GM19351 (cell line): Measurements from ENCODE around the gene DRAP1.
"Not testable (repeated sequence)": the region's sequence is repeated elsewhere in the genome, so short reads cannot be mapped to it uniquely, and the experiment has no call there.

Experiments used
- ATAC-seq: cut with Tn5 transposase; IDR thresholded peaks from one replicate; pipeline ENCODE4 v1.9.1; 2021; ENCODE audit warnings: mild to moderate bottlenecking, moderate library complexity; ENCODE audit not compliant: unreplicated experiment

DRAP1 gene

DNA sequence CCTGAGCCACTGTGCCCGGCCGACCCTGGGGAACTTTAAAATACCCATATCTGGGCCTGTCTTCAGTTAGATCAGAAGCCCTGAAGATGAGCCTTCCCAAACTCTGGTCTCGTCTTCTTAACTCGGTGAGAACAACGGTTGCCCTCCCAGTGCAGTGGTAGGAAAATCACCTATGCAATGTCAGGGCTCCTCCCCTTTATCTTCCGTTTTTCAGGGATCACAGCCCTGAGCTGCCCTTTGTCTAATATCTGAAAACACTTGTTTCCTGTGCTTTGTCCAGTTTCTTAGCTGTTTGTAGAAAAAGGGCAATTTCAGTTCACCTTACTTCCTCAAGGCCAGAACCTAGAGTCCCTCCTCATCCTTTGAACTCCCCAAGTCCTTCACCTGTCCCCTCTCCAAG, 9.4 kb downstream of the DRAP1 start:
- no peak for ATAC-seq

DNA sequence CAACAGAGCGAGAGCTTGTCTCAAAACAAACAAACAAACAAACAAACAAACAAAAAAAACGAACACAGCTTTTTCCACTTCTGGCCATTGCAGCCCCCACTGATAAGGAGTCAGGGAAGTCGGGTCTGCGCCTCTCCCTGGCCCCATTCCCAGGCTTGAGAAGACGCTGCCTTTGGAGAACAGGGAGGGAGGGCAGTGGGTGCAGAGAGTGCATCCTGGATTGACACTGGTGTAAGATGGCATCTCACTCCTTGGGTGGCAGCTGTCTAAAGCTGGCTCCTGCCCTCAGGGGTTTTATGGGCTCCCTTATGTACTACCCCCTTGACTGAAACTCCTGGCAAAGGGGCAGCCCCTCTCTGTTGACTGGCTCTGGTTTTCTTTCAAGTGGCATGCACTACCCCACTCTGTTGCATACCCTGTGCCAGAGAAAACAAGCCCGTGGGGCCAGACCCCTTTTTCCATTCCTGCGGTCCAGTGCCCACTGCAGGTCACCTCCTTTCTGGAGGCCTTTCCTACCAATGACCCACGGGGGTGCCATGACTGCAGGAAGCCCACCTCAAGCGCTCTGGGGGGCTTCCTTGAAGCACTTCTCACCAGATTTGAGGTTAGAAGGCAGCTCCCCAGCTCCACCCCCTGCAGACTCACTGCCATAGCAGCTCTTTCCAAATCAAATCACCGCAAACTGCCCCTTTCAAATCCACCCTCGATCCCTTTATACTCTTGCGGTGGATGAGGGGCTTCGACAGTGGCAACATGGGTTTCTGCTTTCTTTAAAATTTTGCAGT, 12.7 kb downstream of the DRAP1 start:
- no peak for ATAC-seq

DNA sequence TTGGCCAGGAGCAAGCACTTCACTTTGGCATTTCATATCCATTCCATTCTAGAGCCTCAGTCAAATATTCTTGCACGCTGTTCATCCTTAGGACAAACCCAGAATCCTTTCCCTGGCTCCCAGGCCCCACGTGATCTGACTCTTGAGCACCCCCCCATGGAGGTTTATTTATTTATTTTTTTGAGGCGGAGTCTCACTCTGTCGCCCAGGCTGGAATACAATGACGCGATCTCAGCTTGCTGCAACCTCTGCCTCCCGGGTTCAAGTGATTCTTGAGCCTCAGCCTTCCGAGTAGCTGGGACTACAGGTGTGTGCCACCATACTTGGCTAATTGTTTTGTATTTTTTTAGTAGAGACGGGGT, 13.3 kb downstream of the DRAP1 start:
- no peak for ATAC-seq

DNA sequence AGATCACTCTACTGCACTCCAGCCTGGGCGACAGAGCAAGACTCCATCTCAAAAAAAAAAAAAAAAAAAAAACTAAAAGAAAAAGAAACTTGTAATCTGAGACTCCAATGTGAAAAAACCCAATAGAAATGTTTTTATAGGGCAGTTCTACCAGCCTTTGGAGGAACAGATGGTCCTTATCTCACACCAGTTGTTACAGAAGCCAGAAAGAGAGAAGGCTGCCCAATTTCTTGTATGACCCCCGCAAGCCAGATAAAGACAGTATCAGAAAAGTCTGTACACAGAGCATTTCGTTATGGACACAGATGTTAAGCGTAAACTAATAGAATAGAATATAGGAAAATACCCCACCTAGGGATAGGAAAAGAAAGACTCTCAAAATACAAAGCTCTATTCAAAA, 14.8 kb downstream of the DRAP1 start:
- no peak for ATAC-seq

DNA sequence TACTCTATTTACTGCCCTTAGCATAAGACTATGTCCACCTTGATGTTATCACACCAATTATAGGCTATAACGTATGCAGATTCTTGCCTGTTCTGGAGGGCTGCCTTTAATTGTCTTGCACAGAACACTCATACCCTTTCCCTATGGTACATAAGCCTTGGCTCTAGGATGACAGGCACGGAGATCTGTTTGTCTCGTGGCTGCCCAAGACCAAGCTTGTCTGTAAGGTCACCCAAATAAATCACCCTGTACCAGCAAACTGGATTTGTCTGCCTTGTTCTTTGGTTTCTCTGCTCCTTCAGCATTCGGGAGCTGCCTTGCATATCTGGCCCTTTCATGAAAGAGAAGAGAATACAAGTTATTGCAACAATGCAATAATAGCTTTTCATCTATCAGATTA, 18.5 kb downstream of the DRAP1 start:
- no peak for ATAC-seq

DNA sequence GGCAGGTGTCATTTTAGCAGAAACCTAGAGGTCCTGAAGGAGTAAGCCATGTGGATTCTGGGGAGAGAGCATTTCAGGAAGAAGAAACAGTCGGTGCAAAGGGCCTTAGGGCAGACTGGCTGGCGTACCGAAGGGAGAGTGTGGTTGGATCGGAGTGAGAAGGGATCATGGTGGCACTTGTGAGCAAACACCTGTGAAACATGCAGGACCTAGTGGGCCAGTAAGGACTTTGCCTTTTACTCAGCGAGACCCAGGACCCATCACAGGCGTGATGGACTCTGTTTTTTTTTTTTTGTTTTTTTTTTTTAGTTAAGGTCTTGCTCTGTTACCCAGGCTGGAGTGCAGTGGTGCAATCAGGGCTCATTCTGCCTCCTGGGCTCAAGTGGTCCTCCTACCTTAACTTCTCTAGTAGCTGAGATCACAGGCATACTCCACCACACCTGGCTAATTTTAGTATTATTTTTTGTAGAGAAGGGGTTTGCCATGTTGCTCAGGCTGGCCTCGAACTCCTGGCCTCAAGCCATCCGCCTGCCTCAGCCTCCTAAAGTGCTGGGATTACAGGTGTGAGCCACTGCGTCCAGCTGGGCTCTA, 22.6 kb downstream of the DRAP1 start:
- no peak for ATAC-seq

DNA sequence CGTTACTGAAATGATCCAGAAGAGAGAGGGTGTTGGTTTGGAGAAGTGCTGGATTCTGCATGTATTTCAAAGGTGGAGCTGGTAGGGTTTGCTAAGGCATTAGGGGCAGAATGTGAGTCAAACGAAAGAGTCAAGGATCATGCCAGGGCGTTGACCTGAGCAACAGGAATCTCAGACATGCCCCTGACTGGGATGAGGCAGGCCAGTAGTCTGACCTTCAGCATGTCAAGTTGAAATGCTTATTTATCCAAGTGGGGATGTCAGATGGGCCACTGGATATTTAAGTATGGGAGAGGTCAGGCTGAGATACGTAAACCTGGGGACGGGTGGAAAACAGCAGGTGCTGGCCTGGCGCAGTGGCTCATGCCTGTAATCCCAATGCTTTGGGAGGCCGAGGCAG, 23.3 kb downstream of the DRAP1 start:
- ATAC-seq = no peak

DNA sequence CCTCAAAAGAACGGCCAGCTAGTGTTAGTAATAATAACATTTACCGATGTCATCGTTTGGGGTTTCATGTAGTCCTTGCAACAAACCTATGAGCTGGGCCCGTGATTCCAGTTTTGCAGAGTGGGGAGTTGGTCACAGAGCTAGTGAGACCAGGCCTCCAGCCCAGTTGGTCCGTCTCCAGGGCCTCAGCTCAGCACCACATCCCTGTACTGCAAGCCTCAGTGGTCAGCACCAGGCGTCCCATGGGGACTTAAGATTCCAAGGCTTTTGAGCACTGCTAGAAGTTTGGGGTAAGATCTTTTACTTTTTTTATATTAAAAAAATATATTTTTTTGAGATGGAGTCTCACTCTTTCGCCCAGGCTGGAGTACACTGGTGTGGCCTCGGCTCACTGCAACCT, 25.0 kb downstream of the DRAP1 start:
- ATAC-seq = no peak

DNA sequence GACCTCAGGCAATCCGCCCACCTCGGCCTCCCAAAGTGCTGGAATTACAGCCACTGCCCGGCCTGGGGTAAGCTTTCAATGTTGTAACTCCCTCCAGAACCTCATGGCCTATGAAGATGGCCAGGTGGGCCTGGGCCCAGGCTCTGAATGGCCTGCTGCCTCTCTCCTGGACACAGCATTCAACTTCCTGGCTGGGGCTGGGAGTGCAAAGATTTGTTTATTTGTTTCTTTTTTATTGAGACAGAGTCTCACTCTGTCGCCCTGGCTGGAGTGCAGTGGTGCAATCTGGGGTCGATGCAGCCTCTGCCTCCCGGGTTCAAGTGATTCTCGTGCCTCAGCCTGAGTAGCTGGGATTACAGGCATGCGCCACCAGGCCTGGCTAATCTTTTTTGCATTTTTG, 25.5 kb downstream of the DRAP1 start:
- no peak for ATAC-seq

DNA sequence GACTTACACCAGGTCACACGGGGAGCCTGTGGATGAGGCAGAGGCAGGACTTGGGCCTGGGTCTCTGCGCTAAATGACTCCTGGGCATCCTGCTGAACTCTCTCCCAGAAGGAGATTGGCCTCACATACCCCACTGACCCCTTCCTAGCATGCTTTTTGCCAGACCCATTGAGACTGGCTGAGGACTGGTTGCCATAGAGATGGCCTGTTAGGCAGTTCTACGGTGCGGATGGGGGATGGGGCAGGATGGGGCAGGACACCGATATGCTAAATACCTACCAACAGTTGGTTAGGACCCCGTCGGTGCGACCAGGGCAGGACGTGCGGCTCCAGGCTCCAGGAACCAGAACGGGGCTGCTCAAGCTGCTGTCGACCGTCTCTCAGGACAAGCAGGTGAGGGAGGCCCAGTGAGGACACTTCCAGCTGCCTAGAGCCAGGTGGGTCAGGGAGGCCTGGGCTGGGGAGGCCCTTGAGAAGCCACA, 26.2 kb downstream of the DRAP1 start, which contains the start of gene TSGA10IP:
Gene TSGA10IP, plus strand, starts transcription at position 51 of the 482 bp plus-strand sequence. Its CDS starts 196 bp downstream, at position 247.
- no peak for ATAC-seq

DNA sequence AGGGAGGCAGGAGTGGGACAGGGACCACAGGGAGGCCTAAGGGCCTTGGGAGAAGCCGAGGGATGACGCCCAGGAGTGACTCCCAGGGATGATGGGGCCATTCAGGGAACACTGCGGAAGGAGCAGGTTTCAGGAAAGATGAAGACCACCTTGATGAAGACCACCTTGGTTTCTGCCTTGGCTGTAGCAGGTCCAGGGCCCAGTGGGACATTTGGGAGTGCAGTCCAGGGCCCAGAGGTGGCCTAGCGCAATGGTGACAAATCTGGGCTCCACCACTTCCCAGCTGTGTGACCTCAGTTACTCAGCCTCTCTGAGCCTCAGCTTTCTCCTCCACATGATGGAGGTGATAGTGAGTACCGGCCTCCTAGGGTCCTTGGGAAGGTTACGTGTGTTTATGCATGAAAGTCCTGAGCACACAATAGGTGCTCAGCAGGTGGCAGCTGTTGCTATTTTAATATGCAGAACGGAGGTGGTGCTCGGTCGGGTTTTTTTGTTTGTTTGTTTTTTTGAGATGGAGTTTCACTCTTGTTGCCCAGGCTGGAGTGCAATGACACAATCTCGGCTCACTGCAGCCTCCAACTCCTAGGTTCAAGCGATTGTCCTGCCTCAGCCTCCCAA, 26.8 kb downstream of the DRAP1 start:
- no peak for ATAC-seq

DNA sequence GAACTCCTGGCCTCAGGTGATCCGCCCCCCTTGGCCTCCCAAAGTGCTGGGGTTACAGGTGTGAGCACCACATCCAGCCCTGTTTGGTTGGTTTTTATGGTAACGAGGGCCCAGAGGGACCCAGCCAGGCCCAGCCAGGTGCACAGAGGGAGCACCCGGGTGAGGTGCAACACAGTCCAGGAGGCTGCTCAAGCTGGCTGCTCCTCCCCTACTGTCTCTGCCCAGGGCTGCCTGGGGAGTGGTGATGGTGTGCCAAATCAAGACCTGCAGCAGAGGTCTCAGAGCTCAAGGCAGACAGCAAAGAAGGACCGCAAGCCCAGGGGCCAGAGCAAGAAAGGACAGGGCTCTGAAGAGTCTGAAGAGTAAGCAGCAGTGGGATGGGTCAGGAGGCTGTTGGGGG, 27.4 kb downstream of the DRAP1 start:
- no peak for ATAC-seq

DNA sequence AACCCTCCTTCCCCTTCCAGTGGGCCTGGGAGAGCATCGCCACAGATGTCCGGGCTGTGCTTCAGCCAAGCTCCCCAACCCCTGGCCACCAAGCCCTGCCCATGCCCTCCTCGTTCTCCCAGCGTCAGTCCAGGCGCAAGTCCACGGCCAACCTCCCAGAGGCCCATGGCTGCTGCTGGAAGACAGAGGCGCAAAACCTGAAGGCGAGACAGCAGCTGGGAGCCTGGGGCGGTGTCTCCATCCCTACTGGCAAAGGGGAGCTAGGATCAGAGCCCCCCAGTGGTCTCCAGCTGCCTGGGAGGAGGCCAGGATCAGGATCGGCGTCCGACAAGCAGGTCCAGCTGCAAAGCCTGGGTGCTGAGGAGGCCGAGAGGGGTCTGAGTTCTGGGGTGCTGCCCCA, 27.9 kb downstream of the DRAP1 start:
- no peak for ATAC-seq

DNA sequence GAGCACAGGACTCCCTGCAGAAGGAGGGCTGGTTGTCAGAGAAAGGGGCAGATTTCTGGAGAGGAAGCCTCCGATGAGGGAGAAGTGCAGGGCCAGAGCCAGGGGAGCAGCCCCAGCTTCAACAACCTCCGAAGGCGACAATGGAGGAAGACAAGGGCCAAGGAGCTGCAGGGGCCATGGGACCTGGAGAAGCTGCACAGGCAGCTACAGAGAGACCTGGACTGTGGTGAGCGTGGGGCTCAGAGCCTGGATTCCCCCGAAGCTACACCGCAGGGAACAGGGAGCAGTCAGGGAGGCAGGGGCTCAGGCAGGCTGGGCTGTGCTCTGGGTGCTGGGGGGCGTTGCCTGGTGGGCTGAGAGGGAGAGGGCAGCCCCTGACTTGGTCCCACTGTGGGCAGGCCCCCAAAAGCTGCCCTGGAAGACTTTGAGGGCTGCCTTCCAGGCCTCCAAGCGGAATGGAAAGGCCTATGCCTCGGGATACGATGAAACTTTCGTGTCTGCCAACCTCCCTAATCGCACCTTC, 28.4 kb downstream of the DRAP1 start:
- no peak for ATAC-seq

DNA sequence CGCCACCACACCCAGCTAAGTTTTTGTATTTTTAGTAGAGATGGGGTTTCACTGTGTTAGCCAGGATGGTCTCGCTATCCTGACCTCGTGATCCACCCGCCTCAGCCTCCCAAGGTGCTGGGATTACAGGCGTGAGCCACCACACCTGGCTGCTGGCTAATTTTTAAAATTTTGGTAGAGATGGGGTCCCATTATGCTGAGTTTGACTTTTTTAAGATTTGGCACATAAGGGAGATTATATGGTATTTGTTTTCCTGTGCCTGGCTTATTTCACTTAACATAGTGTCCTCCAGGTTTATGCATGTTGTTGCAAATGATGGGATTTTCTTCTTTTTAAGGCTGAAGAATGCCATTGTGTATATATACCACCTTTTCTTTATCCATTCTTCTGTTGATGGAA, 31.5 kb downstream of the DRAP1 start:
- not testable (repeated sequence) for ATAC-seq

DNA sequence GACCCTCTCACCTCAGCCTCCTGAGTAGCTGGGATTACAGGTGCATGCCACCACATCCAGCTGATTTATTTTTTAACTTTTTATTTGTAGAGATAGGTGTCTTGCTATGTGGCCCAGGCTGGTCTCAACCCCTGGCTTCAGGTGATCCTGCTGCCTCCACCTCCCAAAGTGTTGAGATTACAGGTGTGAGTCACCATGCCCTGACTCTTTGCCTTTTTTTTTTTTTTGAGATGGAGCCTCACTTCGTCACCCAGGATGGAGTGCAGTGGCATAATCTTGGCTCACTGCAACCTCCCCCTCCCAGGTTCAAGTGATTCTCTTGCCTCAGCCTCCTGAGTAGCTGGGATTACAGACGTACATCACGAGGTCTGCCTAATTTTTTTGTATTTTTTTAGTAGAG, 32.4 kb downstream of the DRAP1 start:
- not testable (repeated sequence) for ATAC-seq

DNA sequence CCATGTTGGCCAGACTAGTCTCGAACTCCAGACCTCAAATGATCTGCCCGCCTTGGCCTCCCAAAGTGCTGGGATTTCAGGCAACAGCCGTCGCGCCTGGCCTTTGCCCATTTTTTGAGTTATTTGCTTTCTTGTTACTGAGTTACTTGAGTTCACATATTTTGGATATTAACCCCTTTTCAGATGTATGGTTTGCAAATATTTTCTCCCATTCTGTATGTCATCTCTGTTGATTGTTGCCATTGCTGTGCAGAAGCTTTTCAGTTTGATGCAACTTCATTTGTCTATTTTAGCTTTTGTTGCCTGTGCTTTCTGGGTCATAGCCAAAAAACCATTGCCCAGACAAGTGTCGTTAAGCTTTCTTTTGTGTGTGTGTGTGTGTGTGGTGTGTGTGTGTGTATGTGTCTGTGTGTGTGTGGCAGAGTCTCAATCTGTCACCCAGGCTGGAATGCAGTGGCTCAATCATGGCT, 32.9 kb downstream of the DRAP1 start:
- no peak for ATAC-seq

DNA sequence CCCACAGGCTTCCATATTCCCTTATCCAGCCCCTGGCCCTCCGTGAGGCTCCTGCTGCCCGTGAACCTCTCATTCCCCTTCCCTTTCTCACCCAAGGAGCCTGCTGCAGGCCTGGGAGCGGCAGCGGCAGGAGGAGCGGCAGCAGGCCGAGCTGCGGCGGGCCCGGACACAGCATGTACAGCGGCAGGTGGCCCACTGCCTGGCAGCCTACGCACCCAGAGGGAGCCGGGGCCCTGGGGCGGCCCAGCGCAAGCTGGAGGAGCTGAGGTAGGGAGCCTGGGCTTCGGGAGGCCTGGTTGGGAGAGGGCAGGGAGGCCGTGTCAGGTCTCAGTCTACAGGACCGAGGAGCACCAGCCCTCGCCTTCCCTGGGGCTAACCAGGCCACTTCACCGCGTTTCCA, 34.2 kb downstream of the DRAP1 start:
- no peak for ATAC-seq

DNA sequence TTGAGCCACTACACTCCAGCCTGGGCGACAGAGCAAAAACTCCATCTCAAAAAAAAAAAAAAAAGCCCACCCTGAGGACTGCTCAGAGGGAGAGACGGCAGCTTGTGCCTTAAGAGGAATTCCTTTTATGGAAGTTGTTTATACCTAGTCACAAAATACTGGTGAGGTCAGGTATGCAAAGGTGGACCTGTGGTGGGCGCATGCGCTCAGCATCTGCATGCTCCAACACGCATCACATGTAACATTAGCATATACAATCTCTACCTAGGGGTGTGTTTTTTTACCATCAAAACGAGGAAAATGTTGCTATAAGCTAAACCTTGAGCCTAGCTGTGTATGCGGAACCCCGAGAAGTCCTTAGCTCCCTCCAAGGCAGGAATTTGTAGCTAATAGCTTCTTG, 35.5 kb downstream of the DRAP1 start:
- ATAC-seq = no peak

DNA sequence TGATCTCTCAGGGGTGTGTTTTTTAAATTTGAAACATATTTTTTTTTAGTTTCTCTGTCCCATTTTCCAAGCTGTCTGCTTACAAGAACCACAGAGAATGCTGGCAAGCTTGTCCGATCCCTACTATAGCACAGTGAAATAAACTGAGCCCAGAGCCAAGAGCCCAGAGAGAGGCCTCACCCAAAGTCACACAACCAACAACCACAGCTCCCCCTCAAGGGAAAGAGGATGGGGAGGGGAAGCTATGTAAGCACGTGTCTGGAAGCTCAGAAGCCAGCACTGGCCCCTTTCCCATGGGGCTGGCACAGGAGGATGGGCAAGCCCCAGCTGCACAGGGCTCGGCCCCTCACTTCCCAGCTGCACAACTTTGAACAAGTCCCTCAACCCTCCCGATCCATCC, 39.1 kb downstream of the DRAP1 start:
- ATAC-seq = no peak

DNA sequence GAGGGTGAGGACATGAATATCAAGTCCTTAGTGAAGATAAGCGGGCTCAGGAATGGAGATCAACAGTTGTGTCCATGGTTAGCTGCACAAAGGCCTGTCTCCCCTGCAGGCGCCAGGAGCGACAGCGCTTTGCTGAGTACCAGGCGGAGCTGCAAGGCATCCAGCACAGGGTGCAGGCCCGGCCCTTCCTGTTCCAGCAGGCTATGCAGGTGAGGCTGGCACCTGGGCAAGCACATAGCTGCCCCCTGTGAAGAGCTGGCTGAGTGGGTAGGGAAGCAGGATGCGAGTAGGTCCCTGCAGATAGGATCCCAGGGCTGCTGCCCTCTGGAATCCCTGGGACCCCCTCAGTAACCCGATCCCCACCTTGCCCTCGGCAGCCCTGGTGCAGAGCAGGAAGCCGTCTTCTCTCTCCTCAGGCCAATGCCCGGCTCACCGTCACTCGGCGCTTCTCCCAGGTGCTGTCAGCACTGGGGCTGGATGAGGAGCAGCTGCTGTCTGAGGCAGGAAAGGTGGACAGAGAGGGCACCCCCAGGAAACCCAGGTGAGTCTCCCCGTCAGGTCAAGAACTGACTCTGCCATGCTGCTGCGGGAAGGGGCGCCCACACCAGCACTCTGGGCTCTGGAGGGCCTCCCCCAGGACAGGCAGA, 39.7 kb downstream of the DRAP1 start:
- ATAC-seq = no peak
